Body of pancreas (tissue), 4 donors: ENCODE results near the gene SNCG.

Experiments used
- CTCF ChIP-seq, 7 experiments: fragments of 450-650 bp in 4 of 7; fragments of 200-600 bp in 3 of 7; sonication (generic) in 3 of 7; IDR thresholded peaks; one replicate each; pipeline ENCODE4 v1.5.1; 2016 to 2019; ENCODE audit warnings: antibody characterized with exemption in 7 of 7
- POLR2A ChIP-seq, 3 donors: fragments of 450-650 bp; IDR thresholded peaks; one replicate each; pipeline ENCODE4 v1.6.1; 2016; ENCODE audit warnings: antibody characterized with exemption in 3 of 3, mild to moderate bottlenecking in 2 of 3

DNA sequence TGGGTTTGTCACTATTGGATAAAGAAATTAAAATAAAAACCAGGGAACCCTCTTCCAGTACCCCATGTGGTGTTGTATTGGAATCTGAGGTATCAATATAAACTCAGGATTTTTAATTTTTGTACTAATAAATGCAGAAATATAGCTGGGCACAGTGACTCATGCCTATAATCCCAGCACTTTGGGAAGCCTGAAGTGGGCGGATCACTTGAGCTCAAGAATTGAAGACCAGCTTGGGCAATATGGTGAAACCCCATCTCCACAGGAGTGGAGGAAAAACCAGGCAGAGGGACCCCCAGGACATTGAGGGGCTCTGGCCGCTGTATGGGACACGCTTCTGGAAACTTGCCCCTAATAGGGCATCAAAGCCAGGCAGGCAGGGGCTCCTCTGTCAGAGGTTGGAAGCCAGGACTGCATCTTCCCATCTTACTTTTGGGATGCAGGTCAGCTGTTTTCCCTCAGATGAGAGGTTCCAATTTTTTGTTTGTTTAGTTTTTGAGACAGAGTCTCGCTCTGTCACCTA, 21.0 kb downstream of the SNCG start:
- TF ChIP-seq POLR2A (IDR thresholded peaks at IDR 0.05) (no peak), CTCF (IDR thresholded peaks at IDR 0.05) (no peak)
